Esophagus squamous epithelium (tissue), 5 donors: ENCODE measurements around the gene ZNF516. TPM values are rescaled to one million over a fixed set of nuclear protein-coding genes. Genes with fewer than 3 reads are reported as not detected.

ENCODE experiments used
- DNase-seq: peaks from one replicate; lab custom pipeline; 2025; lab: John Stamatoyannopoulos, UW
- H3K27ac ChIP-seq, 4 donors: fragments of 200-600 bp; sonication (generic); one replicate each; pipeline ENCODE4 v1.5.1; 2016 to 2019; ENCODE audit warnings: mild to moderate bottlenecking in 1 of 4
- H3K27me3 ChIP-seq, 4 donors: fragments of 200-600 bp; sonication (generic); 1 replicate in 3 of 4; 2 replicates in 1 of 4; pipeline versions ENCODE4 v1.5.1 to v1.6.0; 2017 to 2021; ENCODE audit warnings: antibody characterized with exemption in 1 of 4
- H3K36me3 ChIP-seq, 3 donors: fragments of 200-600 bp; sonication (generic); one replicate each; pipeline ENCODE4 v1.5.1; 2016 to 2019
- H3K4me1 ChIP-seq, 3 donors: fragments of 200-600 bp; sonication (generic); one replicate each; pipeline ENCODE4 v1.5.1; 2017 to 2019
- H3K4me3 ChIP-seq, 4 donors: fragments of 200-600 bp; sonication (generic); 1 replicate in 3 of 4; 2 replicates in 1 of 4; pipeline ENCODE4 v1.5.1; 2016 to 2019; ENCODE audit warnings: mild to moderate bottlenecking in 2 of 4, moderate library complexity in 1 of 4
- H3K9me3 ChIP-seq, 3 donors: fragments of 200-600 bp; sonication (generic); one replicate each; pipeline ENCODE4 v1.5.1; 2016 to 2019
- POLR2A ChIP-seq, 4 donors: fragments of 450-650 bp; IDR thresholded peaks; one replicate each; pipeline ENCODE4 v1.6.1; 2017; ENCODE audit warnings: antibody characterized with exemption in 4 of 4, mild to moderate bottlenecking in 4 of 4, moderate library complexity in 3 of 4
- WGBS, 2 donors: methylation state at CpG; one replicate each; pipeline ENCODE4 v1.1.5; 2018; 5-methylcytosine and 5-hydroxymethylcytosine counted together
- intact Hi-C: fragments of 100-400 bp; cut with DNase I; formaldehyde crosslinking; loops from one replicate; pipeline ENCODE4 v1.15.0; 2022
- total RNA-seq, 4 donors: library from RNA; depleted of rRNA; stranded (reverse); fragments of >200 nt; gene quantifications; one replicate each; pipeline ENCODE4 v1.1.0, GENCODE V29; 2016
- TF ChIP-seq, protein P1 (sequence below), 6 experiments: fragments of 450-650 bp in 4 of 6; fragments of 200-600 bp in 2 of 6; sonication (generic) in 2 of 6; IDR thresholded peaks; one replicate each; pipeline ENCODE4 v1.5.1; 2016 to 2019; ENCODE audit warnings: antibody characterized with exemption in 6 of 6, mild to moderate bottlenecking in 4 of 6, moderate library complexity in 4 of 6
- donor health status: DM: yes; HTN: yes; CAD: no.

Gene ZNF516
- total RNA-seq, 4 donors from 2014 or later: 18.0 to 23.9 (median 19.2) TPM

DNA sequence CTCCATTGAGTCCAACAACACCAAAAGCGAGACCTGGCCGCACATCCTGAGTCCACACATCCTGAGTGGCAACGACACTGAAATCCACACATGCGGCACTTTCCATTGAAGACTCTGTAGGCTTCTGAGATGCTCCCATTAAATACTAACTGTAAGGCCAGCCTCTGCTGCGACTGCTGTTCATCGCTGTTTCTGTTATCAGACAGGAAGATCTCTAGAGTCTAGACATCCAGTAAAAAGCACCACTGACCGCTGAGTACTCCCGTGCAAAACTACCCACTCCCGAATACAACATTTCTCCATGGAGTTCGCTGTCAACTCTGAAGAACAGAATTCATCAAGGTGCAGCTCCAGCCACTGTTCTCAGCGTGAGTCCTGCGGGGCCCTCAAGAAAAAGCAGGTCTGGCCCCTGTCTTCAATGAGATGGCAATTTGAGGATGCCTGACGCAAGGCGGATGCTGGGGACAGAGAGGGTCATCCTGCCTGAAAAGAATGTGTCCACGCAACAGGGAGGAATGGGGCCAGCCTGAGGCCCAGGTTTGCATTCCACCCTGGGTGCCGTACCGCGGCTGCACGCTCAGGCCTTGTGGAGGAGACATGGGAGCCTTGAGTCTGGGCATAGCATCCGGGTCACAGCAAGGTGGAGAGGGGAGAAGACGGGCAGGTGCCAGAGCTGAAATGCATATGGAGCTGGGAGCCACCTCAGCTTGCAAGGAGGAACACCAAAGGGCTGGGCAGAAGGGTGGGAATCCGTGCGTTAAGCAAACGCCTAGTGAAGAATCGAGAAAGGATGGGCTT lies 61.9 kb downstream of the ZNF516 start:
- no peaks in the 10 kb centered on the region for H3K27me3 ChIP-seq
- H3K4me3 ChIP-seq: no peak overlapping the region
- no peaks in the 10 kb centered on the region for H3K9me3 ChIP-seq
- no peak for DNase-seq
- intact Hi-C loops: no loop called here
- H3K36me3 ChIP-seq: peaks cover 0 to 60% (median 0%) of the 10 kb centered on the region in 3 donors
- 93 to 97% methylated on average over 22 to 24 of the region's 25 CpGs for WGBS, 2 donors
- H3K4me1 ChIP-seq: peaks cover 5 to 47% (median 13%) of the 10 kb centered on the region in 3 donors
- TF ChIP-seq, protein P1, sequence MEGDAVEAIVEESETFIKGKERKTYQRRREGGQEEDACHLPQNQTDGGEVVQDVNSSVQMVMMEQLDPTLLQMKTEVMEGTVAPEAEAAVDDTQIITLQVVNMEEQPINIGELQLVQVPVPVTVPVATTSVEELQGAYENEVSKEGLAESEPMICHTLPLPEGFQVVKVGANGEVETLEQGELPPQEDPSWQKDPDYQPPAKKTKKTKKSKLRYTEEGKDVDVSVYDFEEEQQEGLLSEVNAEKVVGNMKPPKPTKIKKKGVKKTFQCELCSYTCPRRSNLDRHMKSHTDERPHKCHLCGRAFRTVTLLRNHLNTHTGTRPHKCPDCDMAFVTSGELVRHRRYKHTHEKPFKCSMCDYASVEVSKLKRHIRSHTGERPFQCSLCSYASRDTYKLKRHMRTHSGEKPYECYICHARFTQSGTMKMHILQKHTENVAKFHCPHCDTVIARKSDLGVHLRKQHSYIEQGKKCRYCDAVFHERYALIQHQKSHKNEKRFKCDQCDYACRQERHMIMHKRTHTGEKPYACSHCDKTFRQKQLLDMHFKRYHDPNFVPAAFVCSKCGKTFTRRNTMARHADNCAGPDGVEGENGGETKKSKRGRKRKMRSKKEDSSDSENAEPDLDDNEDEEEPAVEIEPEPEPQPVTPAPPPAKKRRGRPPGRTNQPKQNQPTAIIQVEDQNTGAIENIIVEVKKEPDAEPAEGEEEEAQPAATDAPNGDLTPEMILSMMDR (IDR thresholded peaks at IDR 0.05): no peak
- TF ChIP-seq POLR2A (IDR thresholded peaks at IDR 0.05): no peak
- no peak overlapping the region for H3K27ac ChIP-seq

DNA sequence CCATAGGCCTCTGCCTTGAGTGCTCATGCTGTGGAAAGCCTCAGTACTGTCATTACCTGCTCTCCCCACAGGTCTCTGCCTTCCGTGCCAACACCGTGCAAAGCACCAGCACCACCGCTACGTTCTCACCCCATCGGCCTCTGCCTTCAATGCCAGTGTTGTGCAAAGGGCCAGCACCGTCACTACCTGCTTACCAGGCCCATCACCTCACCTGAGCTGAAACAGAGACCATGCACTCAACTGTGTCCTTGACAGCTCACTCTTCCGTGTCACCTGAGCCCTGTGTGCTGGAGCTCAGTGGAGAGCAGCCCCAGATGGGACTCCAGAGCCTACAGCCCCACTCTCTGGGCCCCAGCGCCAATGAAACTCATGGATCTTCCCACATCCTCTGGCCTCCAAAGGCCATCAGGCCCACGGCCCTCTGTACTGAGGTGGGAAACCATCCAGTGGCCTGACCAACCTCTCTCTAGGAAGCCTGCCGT lies 62.7 kb downstream of the ZNF516 start:
- Histone ChIP-seq H3K27ac (no peak overlapping the region), H3K27me3 (no peaks in the 10 kb centered on the region), H3K36me3 (peaks cover 0 to 51% (median 0%) of the 10 kb centered on the region in 3 donors), H3K4me3 (no peak overlapping the region), H3K4me1 (peaks cover 5 to 49% (median 13%) of the 10 kb centered on the region in 3 donors), H3K9me3 (no peaks in the 10 kb centered on the region)
- 88 to 91% methylated on average over 7 to 9 of the region's 10 CpGs for WGBS, 2 donors
- TF ChIP-seq, protein P1 (IDR thresholded peaks at IDR 0.05): no peak
- TF ChIP-seq POLR2A (IDR thresholded peaks at IDR 0.05): no peak
- DNase-seq: no peak
- intact Hi-C loops: no loop called here

DNA sequence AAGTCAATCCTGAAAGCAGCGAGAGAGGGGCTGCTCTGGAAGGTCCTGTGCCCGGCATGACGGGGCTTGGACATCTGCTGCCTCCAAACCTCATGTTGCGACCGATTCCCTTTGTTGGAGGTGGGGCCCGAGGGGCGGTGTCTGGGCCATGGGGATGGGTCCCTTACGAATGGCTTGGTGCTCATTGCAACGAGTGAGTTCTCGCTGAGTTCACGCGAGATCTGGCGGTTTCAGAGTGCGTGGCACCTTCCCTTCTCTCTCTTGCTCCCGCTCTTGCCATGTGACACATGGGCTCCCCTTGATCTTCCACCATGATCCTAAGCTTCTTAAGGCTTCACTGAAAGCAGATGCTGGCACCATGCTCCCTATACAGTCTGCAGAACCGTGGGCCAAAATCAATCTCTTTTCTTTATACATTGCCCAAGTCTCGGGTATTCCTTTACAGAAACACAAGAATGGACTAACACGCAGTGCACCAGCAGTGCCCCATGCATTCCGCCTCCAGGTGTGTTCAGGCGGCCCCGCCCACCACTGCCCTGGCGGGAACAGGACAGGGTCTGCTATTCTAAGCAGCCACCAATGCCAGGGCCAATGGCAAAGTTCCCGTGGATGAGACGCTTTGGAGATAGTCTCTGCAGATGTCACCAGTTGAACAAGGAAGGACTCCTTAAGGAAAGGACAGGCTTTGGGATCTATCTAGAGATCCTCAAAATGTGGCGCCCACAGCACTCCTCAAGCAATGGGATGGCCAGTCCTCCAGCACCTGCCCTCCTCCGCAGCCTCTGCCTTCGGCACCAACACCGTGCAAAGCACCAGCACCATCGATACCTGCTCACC lies 63.4 kb downstream of the ZNF516 start:
- 88 to 96% methylated on average over 16 to 23 of the region's 29 CpGs for WGBS, 2 donors
- Histone ChIP-seq H3K4me1 (peaks cover 5 to 52% (median 13%) of the 10 kb centered on the region in 3 donors), H3K36me3 (peaks cover 0 to 47% (median 0%) of the 10 kb centered on the region in 3 donors), H3K27me3 (no peaks in the 10 kb centered on the region), H3K9me3 (no peaks in the 10 kb centered on the region), H3K4me3 (no peak overlapping the region), H3K27ac (no peak overlapping the region)
- intact Hi-C loops: no loop called here
- no peak for DNase-seq
- no peak for TF ChIP-seq POLR2A (IDR thresholded peaks at IDR 0.05)
- TF ChIP-seq, protein P1 (IDR thresholded peaks at IDR 0.05): no peak

DNA sequence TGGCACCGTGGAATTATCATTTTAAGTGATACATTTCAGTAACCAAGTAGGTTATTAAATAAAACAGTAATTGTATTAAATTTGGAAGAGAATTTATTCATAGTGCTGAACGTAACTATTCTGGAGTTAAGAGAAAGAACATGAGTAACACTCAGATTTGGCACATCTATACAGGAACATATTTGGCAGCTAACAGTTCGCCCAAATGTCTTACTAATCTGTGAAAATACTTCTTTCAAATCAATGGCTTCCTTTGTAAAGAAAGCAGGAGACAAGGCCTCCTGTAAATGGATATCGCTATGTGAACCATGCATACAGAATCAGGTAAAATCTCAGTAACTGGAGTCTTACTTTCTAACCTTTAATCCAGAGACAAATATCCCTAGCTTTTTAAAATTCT lies 64.4 kb downstream of the ZNF516 start:
- DNase-seq: no peak
- Histone ChIP-seq H3K9me3 (no peaks in the 10 kb centered on the region), H3K4me3 (no peak overlapping the region), H3K36me3 (peaks cover 0 to 37% (median 0%) of the 10 kb centered on the region in 3 donors), H3K4me1 (peaks cover 12 to 57% (median 18%) of the 10 kb centered on the region in 3 donors), H3K27ac (no peak overlapping the region), H3K27me3 (no peaks in the 10 kb centered on the region)
- intact Hi-C loops: no loop called here
- TF ChIP-seq POLR2A (IDR thresholded peaks at IDR 0.05): no peak
- TF ChIP-seq, protein P1 (IDR thresholded peaks at IDR 0.05): no peak
- WGBS, 2 donors: 36 to 45% methylated on average over 4 of the region's 4 CpGs
